Esophagus squamous epithelium (tissue), 5 donors: ENCODE results near the gene LILRA1. TPM values are rescaled to one million over a fixed set of nuclear protein-coding genes. Genes with fewer than 3 reads are reported as not detected.

Experiments used
- DNase-seq: peaks from one replicate; lab custom pipeline; 2025; lab: John Stamatoyannopoulos, UW
- H3K27ac ChIP-seq, 4 donors: fragments of 200-600 bp; sonication (generic); one replicate each; pipeline ENCODE4 v1.5.1; 2016 to 2019; ENCODE audit warnings: mild to moderate bottlenecking in 1 of 4
- H3K27me3 ChIP-seq, 4 donors: fragments of 200-600 bp; sonication (generic); 1 replicate in 3 of 4; 2 replicates in 1 of 4; pipeline versions ENCODE4 v1.5.1 to v1.6.0; 2017 to 2021; ENCODE audit warnings: antibody characterized with exemption in 1 of 4
- H3K36me3 ChIP-seq, 3 donors: fragments of 200-600 bp; sonication (generic); one replicate each; pipeline ENCODE4 v1.5.1; 2016 to 2019
- H3K4me1 ChIP-seq, 3 donors: fragments of 200-600 bp; sonication (generic); one replicate each; pipeline ENCODE4 v1.5.1; 2017 to 2019
- H3K4me3 ChIP-seq, 4 donors: fragments of 200-600 bp; sonication (generic); 1 replicate in 3 of 4; 2 replicates in 1 of 4; pipeline ENCODE4 v1.5.1; 2016 to 2019; ENCODE audit warnings: mild to moderate bottlenecking in 2 of 4, moderate library complexity in 1 of 4
- H3K9me3 ChIP-seq, 3 donors: fragments of 200-600 bp; sonication (generic); one replicate each; pipeline ENCODE4 v1.5.1; 2016 to 2019
- POLR2A ChIP-seq, 4 donors: fragments of 450-650 bp; IDR thresholded peaks; one replicate each; pipeline ENCODE4 v1.6.1; 2017; ENCODE audit warnings: antibody characterized with exemption in 4 of 4, mild to moderate bottlenecking in 4 of 4, moderate library complexity in 3 of 4
- WGBS, 2 donors: methylation state at CpG; one replicate each; pipeline ENCODE4 v1.1.5; 2018; 5-methylcytosine and 5-hydroxymethylcytosine counted together
- intact Hi-C: fragments of 100-400 bp; cut with DNase I; formaldehyde crosslinking; loops from one replicate; pipeline ENCODE4 v1.15.0; 2022
- small RNA-seq, 4 donors: library from RNA; depleted of rRNA; stranded (forward); fragments of <200 nt; gene quantifications; one replicate each; pipeline ENCODE3, GENCODE V24; 2016
- total RNA-seq, 4 donors: library from RNA; depleted of rRNA; stranded (reverse); fragments of >200 nt; gene quantifications; one replicate each; pipeline ENCODE4 v1.1.0, GENCODE V29; 2016
- TF ChIP-seq, protein P1 (sequence below), 6 experiments: fragments of 450-650 bp in 4 of 6; fragments of 200-600 bp in 2 of 6; sonication (generic) in 2 of 6; IDR thresholded peaks; one replicate each; pipeline ENCODE4 v1.5.1; 2016 to 2019; ENCODE audit warnings: antibody characterized with exemption in 6 of 6, mild to moderate bottlenecking in 4 of 6, moderate library complexity in 4 of 6
- donor health status: DM: yes; HTN: yes; CAD: no.

LILRA1 gene
- total RNA-seq, 4 donors from 2014 or later, result 0.38 to 1.1 (median 0.82) TPM

DNA sequence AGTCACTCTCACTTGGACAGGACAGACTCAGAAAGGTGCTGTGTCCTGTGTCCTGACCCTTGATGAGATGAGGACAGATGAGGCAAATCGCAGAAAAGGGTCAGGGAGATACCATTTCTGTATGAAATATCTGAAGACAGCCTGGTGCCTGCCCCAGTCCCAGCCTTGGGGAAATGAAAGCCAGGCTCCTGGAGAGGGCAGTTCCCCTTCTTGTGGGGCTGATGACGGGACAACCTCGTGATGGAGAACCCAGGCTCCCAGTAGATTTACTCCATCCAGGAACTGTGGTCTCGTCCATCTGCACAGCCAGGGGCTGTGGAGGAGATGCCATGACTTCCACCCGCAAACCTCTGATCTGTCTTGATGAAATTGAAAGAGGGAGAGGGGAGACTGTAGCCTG, 50.6 kb downstream of the LILRA1 start:
- WGBS, 2 donors, result 80% methylated on average over 1 of the region's 5 CpGs; no CpG with 5 or more reads in 1 of the 2 donors
- intact Hi-C loops, result no loop called here
- no peaks in the 10 kb centered on the region for H3K9me3 ChIP-seq
- DNase-seq, result no peak
- H3K36me3 ChIP-seq, result no peaks in the 10 kb centered on the region
- TF ChIP-seq, protein P1, sequence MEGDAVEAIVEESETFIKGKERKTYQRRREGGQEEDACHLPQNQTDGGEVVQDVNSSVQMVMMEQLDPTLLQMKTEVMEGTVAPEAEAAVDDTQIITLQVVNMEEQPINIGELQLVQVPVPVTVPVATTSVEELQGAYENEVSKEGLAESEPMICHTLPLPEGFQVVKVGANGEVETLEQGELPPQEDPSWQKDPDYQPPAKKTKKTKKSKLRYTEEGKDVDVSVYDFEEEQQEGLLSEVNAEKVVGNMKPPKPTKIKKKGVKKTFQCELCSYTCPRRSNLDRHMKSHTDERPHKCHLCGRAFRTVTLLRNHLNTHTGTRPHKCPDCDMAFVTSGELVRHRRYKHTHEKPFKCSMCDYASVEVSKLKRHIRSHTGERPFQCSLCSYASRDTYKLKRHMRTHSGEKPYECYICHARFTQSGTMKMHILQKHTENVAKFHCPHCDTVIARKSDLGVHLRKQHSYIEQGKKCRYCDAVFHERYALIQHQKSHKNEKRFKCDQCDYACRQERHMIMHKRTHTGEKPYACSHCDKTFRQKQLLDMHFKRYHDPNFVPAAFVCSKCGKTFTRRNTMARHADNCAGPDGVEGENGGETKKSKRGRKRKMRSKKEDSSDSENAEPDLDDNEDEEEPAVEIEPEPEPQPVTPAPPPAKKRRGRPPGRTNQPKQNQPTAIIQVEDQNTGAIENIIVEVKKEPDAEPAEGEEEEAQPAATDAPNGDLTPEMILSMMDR (IDR thresholded peaks at IDR 0.05), result no peak
- TF ChIP-seq POLR2A (IDR thresholded peaks at IDR 0.05), result no peak
- no peak overlapping the region for H3K4me3 ChIP-seq
- peaks cover 0 to 14% (median 0%) of the 10 kb centered on the region in 4 donors for H3K27me3 ChIP-seq
- H3K27ac ChIP-seq, result peak overlapping the region in 1 of 4 donors; percentile 28
- no peaks in the 10 kb centered on the region for H3K4me1 ChIP-seq

DNA sequence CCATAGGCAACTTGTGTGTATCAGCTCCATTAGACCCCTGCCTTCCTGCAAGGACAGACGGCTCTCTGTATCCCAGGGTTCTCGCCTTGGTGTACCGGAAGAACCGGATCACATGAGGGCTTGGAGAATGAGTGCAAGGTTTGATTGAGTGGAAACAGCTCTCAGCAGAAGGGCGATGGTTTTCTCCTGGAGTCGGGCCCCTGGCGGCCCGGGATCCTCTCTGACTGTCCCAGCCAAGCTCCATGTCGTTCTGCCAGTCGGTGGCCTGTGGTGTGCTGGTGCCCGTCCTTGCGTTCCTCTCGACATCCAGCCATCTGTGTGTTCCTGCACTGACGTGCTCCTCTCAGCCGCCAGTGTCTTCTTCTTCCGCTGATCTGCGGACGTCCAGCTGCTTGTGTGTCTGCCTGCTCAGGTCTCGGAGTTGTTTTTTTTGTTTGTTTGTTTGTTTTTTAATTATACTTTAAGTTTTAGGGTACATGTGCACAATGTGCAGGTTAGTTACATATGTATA, 53.0 kb downstream of the LILRA1 start:
- intact Hi-C loops, result no loop called here
- DNase-seq, result no peak

DNA sequence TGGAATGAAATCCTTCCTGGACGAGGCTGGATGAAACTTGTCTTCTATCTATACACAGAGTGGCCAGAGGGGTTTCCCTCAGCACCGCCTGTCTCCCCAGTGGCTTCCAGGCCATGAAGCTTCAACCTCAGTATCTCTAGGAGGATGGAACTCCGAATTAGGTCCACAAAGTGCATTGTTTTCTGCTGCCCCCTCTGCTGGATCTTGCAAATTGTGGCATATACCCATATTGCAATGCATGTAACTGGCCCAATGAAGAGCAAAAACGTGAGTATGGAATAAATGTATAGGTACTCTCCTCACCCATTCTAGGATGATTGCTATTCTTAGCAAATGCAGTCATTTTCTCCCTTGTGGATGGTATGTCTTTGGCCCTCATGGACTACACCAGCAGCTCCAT, 54.7 kb downstream of the LILRA1 start:
- H3K27me3 ChIP-seq, result peaks cover 0 to 18% (median 0%) of the 10 kb centered on the region in 4 donors
- WGBS, 2 donors, result 26 to 49% methylated on average over 4 of the region's 4 CpGs
- no peak for DNase-seq
- H3K4me1 ChIP-seq, result no peaks in the 10 kb centered on the region
- H3K4me3 ChIP-seq, result no peak overlapping the region
- no peaks in the 10 kb centered on the region for H3K36me3 ChIP-seq
- H3K9me3 ChIP-seq, result no peaks in the 10 kb centered on the region
- intact Hi-C loops, result no loop called here
- H3K27ac ChIP-seq, result no peak overlapping the region
- TF ChIP-seq, protein P1 (IDR thresholded peaks at IDR 0.05), result no peak
- no peak for TF ChIP-seq POLR2A (IDR thresholded peaks at IDR 0.05)

More for the DNA sequence above, 53.0 kb downstream of the LILRA1 start:
- Histone ChIP-seq H3K27ac (no peak overlapping the region), H3K36me3 (no peaks in the 10 kb centered on the region), H3K9me3 (no peaks in the 10 kb centered on the region), H3K4me1 (no peaks in the 10 kb centered on the region), H3K4me3 (no peak overlapping the region), H3K27me3 (peaks cover 0 to 14% (median 0%) of the 10 kb centered on the region in 4 donors)
- WGBS, 2 donors, result 86 to 87% methylated on average over 17 to 19 of the region's 19 CpGs
- TF ChIP-seq POLR2A (IDR thresholded peaks at IDR 0.05), result no peak
- TF ChIP-seq, protein P1 (IDR thresholded peaks at IDR 0.05), result no peak

DNA sequence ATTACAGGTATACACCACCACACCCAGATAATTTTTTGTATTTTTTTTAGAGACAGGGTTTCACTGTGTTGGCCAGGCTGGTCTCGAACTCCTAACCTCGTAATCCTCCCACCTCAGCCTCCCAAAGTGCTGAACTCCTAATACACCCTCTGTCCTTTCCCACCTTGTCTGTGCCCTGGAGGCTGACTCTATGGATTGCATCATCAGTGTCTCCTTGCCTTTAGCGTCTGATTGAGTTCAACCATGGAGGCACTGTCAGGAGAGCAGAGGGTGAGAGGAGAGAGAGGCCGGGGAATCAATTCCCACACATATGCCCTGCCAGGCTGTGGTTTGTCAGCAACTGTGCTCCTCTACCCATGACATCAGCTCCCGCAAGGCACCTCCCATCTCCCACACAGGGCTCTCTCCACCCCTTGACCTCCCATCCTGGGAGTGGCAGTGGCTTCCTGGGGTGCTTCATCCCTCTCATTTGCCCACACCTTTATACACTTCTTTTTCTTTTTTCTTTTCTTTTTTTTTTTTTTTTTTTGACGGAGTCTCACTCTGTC, 56.8 kb downstream of the LILRA1 start:
- intact Hi-C loops, result no loop called here
- Histone ChIP-seq H3K4me3 (no peak overlapping the region), H3K4me1 (no peaks in the 10 kb centered on the region), H3K9me3 (no peaks in the 10 kb centered on the region), H3K36me3 (no peaks in the 10 kb centered on the region), H3K27ac (no peak overlapping the region), H3K27me3 (peaks cover 0 to 10% (median 0%) of the 10 kb centered on the region in 4 donors)
- 77% methylated on average over 5 to 6 of the region's 6 CpGs for WGBS, 2 donors
- DNase-seq, result no peak
- TF ChIP-seq, protein P1 (IDR thresholded peaks at IDR 0.05), result no peak
- no peak for TF ChIP-seq POLR2A (IDR thresholded peaks at IDR 0.05)

Small RNA genes within 50 kb of the gene (small RNA-seq; reads per million reads assigned to genes)
- gene AC245036.2, result 0 reads per million in 4 donors
- gene AC245036.3, result 0 reads per million in 4 donors
- gene MIR8061, result 0 reads per million in 4 donors

Other genes with a start within 250 kb of the LILRA1 start
- 10 to 100 TPM in 2 of 4 donors, 1 to 10 TPM in 1, under 1 TPM in 1; 0.57 to 11.4 (median 6.1) TPM for gene LAIR1, start 228.7 kb upstream of the LILRA1 start, total RNA-seq
- 1 to 10 TPM in 2 of 4 donors, under 1 TPM in 1, not detected in 1; 0.44 to 4.4 (median 2.0) TPM for gene TTYH1, start 178.2 kb upstream of the LILRA1 start, total RNA-seq
- gene LENG8, start 144.4 kb upstream of the LILRA1 start, total RNA-seq, result 10 to 100 TPM; 22.9 to 95.2 (median 49.6) TPM
- gene LENG9, start 129.9 kb upstream of the LILRA1 start, total RNA-seq, result 10 to 100 TPM in 2 of 4 donors, 1 to 10 TPM in 2; 8.1 to 13.1 (median 10.1) TPM
- gene CDC42EP5, start 120.3 kb upstream of the LILRA1 start, total RNA-seq, result 10 to 100 TPM in 2 of 4 donors, 1 to 10 TPM in 2; 6.0 to 39.4 (median 9.8) TPM
- not detected for gene LAIR2, start 90.8 kb upstream of the LILRA1 start, total RNA-seq
- gene LILRA2, start 19.8 kb upstream of the LILRA1 start, total RNA-seq, result under 1 TPM in 3 of 4 donors, not detected in 1; 0.11 to 0.76 (median 0.53) TPM
- gene LILRB1, start 36.9 kb downstream of the LILRA1 start, total RNA-seq, result 1 to 10 TPM in 2 of 4 donors, under 1 TPM in 1, not detected in 1; 0.75 to 2.3 (median 1.5) TPM
- 1 to 10 TPM in 3 of 4 donors, under 1 TPM in 1; 0.31 to 6.7 (median 2.5) TPM for gene LILRB4, start 69.4 kb downstream of the LILRA1 start, total RNA-seq
- not detected for gene KIR3DL3, start 130.8 kb downstream of the LILRA1 start, total RNA-seq
- not detected for gene KIR2DL3, start 144.9 kb downstream of the LILRA1 start, total RNA-seq
- not detected for gene KIR2DL1, start 176.2 kb downstream of the LILRA1 start, total RNA-seq
- gene KIR2DL4, start 210.0 kb downstream of the LILRA1 start, total RNA-seq, result not detected
- gene KIR3DL1, start 222.8 kb downstream of the LILRA1 start, total RNA-seq, result not detected
- gene KIR2DS4, start 239.0 kb downstream of the LILRA1 start, total RNA-seq, result not detected